Glutamatergic neuron (in vitro differentiated cells): Measurements from ENCODE around the gene GPR162. TPM values are rescaled to one million over a fixed set of nuclear protein-coding genes. Genes with fewer than 3 reads are reported as not detected.
"Not testable (repeated sequence)": the region's sequence is repeated elsewhere in the genome, so short reads cannot be mapped to it uniquely, and the experiment has no call there.

Source experiments
- DNase-seq: peaks from one replicate; pipeline ENCODE4 v3.0.0; 2022
- H3K27ac Mint-ChIP-seq: one replicate; pipeline ENCODE4 v1.8.0; 2020; ENCODE audit warnings: mild to moderate bottlenecking, mixed read lengths, inconsistent platforms; ENCODE audit not compliant: unreplicated experiment
- H3K27me3 Mint-ChIP-seq: one replicate; pipeline ENCODE4 v1.8.0; 2020; ENCODE audit warnings: mild to moderate bottlenecking, moderate library complexity, mixed read lengths, inconsistent platforms; ENCODE audit not compliant: unreplicated experiment
- H3K36me3 Mint-ChIP-seq: one replicate; pipeline ENCODE4 v1.8.0; 2020; ENCODE audit warnings: mild to moderate bottlenecking, mixed read lengths, inconsistent platforms; ENCODE audit not compliant: unreplicated experiment
- H3K4me1 Mint-ChIP-seq: one replicate; pipeline ENCODE4 v1.8.0; 2020; ENCODE audit warnings: mild to moderate bottlenecking, low read depth, mixed read lengths, inconsistent platforms; ENCODE audit not compliant: unreplicated experiment
- H3K4me3 Mint-ChIP-seq: one replicate; pipeline ENCODE4 v1.8.0; 2020; ENCODE audit warnings: mild to moderate bottlenecking, mixed read lengths, inconsistent platforms; ENCODE audit not compliant: unreplicated experiment
- H3K9me3 Mint-ChIP-seq: one replicate; pipeline ENCODE4 v1.8.0; 2020; ENCODE audit warnings: mild to moderate bottlenecking, moderate library complexity, mixed read lengths, inconsistent platforms; ENCODE audit not compliant: unreplicated experiment
- total RNA-seq: library from RNA; stranded (reverse); fragmentation: NEBNext Ultra II Directional; extraction: Animal tissue kit (Norgen Biotek cat#: 25700); gene quantifications from one replicate; pipeline ENCODE4 v1.2.1, GENCODE V29; 2021; ENCODE audit not compliant: unreplicated experiment
- TF ChIP-seq, protein P1 (sequence below): fragments of 200-600 bp; sonication (generic); IDR thresholded peaks from one replicate; pipeline ENCODE4 v1.5.0; 2021; ENCODE audit not compliant: partially characterized antibody, unreplicated experiment

GPR162 gene
- total RNA-seq, 1 donor from 2014 or later, result 145 TPM

DNA sequence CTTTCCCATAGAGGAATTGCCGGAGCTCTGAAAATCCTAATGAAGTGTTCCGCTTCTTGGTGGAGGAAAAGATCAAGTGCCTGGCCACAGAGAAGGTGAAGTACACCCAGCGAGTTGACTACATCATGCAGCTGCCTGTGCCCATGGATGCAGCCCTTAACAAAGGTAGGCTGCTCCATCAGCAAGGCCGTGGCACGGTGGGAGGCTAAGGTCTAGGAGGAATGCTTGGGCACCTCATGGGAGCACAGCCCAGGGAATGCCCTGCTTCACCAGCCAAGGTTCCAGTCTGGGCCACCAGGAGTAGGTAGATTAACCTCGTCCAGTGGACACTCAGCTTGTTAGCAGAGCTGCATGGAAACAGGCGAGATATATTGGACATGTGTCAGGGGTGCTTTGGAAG is 39.3 kb downstream of the GPR162 start:
- Mint-ChIP-seq H3K27me3 (peaks cover 5% of the 10 kb centered on the region), H3K4me1 (no peaks in the 10 kb centered on the region), H3K4me3 (peak overlapping the region; percentile 26), H3K36me3 (peaks cover 4% of the 10 kb centered on the region), H3K9me3 (peaks cover 11% of the 10 kb centered on the region), H3K27ac (no peak overlapping the region)
- TF ChIP-seq, protein P1, sequence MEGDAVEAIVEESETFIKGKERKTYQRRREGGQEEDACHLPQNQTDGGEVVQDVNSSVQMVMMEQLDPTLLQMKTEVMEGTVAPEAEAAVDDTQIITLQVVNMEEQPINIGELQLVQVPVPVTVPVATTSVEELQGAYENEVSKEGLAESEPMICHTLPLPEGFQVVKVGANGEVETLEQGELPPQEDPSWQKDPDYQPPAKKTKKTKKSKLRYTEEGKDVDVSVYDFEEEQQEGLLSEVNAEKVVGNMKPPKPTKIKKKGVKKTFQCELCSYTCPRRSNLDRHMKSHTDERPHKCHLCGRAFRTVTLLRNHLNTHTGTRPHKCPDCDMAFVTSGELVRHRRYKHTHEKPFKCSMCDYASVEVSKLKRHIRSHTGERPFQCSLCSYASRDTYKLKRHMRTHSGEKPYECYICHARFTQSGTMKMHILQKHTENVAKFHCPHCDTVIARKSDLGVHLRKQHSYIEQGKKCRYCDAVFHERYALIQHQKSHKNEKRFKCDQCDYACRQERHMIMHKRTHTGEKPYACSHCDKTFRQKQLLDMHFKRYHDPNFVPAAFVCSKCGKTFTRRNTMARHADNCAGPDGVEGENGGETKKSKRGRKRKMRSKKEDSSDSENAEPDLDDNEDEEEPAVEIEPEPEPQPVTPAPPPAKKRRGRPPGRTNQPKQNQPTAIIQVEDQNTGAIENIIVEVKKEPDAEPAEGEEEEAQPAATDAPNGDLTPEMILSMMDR, result no peak
- no peak for DNase-seq

DNA sequence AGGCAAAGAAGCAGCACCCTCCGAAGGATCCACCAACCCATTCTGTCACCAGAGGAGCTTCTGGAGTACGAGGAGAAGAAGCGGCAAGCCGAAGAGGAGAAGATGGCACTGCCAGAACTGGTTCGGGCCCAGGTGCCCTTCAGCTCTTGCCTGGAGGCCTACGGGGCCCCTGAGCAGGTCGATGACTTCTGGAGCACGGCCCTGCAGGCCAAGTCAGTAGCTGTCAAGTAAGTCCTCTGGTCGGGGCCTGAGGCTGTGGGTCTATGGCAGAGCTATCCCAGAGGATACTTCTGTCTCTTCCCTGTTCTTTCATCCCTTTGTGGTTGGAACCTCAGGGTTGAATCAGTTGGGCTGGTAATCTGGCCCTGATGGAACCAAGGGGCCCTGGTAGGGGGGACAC is 39.8 kb downstream of the GPR162 start:
- peaks cover 5% of the 10 kb centered on the region for H3K27me3 Mint-ChIP-seq

DNA sequence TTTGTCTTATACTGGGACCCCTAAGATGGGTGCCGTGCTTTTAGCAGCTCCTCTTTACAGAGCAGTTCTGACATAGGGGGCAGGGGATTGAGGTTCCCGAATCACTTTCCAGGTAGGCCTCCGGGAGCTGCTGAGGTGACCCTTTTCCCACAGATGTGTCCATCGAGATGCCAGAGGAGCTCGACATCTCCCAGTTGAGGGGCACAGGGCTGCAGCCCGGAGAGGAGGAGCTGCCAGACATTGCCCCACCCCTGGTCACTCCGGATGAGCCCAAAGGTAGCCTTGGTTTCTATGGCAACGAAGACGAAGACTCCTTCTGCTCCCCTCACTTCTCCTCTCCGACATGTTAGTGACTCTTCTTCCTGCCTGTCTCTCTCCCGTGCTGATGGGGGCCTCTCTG is 41.4 kb downstream of the GPR162 start:
- H3K27me3 Mint-ChIP-seq, result peaks cover 9% of the 10 kb centered on the region
- H3K9me3 Mint-ChIP-seq, result peaks cover 9% of the 10 kb centered on the region
- no peak for DNase-seq
- peaks cover 5% of the 10 kb centered on the region for H3K4me1 Mint-ChIP-seq
- H3K27ac Mint-ChIP-seq, result no peak overlapping the region
- no peak overlapping the region for H3K4me3 Mint-ChIP-seq
- peaks cover 4% of the 10 kb centered on the region for H3K36me3 Mint-ChIP-seq
- TF ChIP-seq, protein P1, result no peak

More for the DNA sequence above, 39.8 kb downstream of the GPR162 start:
- DNase-seq, result no peak
- peak overlapping the region; percentile 26 for H3K4me3 Mint-ChIP-seq
- H3K36me3 Mint-ChIP-seq, result peaks cover 4% of the 10 kb centered on the region
- H3K4me1 Mint-ChIP-seq, result peaks cover 2% of the 10 kb centered on the region
- no peak overlapping the region for H3K27ac Mint-ChIP-seq
- TF ChIP-seq, protein P1, result no peak
- H3K9me3 Mint-ChIP-seq, result peaks cover 11% of the 10 kb centered on the region

DNA sequence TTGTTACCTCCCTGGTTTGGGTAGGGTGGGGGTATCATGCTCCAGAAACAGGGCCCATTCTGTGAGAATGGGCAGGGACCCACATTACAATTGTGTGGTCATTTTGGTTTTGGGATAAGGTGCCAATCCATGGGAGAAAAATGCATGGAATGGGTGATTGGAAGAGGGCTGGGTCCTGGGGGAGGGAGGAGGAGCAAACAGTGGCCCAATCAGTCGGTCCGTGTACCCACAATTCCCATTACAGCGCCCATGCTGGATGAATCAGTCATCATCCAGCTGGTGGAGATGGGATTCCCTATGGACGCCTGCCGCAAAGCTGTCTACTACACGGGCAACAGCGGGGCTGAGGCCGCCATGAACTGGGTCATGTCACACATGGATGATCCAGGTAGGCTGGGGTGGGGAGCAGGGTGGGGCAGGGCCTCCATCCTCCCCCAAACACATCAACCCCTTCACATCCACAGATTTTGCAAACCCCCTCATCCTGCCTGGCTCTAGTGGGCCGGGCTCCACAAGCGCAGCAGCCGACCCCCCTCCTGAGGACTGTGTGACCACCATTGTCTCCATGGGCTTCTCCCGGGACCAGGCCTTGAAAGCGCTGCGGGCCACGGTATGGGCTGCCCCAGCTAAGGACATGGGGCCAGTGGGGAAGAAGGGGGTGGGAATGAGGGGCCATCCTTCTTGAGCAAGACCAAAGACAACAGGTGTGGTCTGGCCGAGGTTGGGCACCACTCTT is 42.1 kb downstream of the GPR162 start:
- Mint-ChIP-seq H3K4me3 (no peak overlapping the region), H3K9me3 (peaks cover 12% of the 10 kb centered on the region), H3K27ac (no peak overlapping the region), H3K36me3 (peaks cover 4% of the 10 kb centered on the region), H3K27me3 (peaks cover 14% of the 10 kb centered on the region), H3K4me1 (peaks cover 6% of the 10 kb centered on the region)
- TF ChIP-seq, protein P1, result no peak
- no peak for DNase-seq

DNA sequence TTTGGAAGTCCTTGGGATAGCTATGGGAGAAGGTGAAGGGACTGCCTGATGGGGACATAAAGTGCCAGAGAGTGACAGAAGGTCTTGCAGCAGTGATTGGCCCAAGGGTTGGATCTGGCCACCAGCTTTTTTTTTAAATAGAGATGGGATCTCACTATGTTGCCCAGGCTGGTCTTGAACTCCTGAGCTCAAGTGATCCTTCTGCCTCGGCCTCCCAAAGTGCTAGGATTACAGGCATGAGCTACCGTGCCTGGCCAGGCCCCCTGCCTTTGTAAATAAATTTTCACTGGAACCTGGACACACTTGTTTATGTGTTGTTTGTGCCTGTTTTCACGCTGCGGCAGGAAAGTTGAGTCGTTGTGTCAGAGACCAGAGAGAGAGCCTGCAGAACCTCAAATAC is 43.7 kb downstream of the GPR162 start:
- peak overlapping the region; percentile 54 for H3K4me3 Mint-ChIP-seq

More for the DNA sequence above, 43.7 kb downstream of the GPR162 start:
- Mint-ChIP-seq H3K9me3 (peaks cover 18% of the 10 kb centered on the region), H3K27ac (peak overlapping the region; percentile 64), H3K27me3 (peaks cover 14% of the 10 kb centered on the region), H3K4me1 (peaks cover 16% of the 10 kb centered on the region)
- DNase-seq, H3K36me3 Mint-ChIP-seq: not testable (repeated sequence)
